HCT116 (cell line): ENCODE results near the gene LAMP5. TPM values are rescaled to one million over a fixed set of nuclear protein-coding genes. Genes with fewer than 3 reads are reported as not detected.

ENCODE experiments used
- ATAC-seq: fragments of 200-7000 bp; cut with Tn5 transposase; 2 replicates; pipeline ENCODE4 v1.9.1; 2020; ENCODE audit warnings: mild to moderate bottlenecking, moderate library complexity
- BruUV-seq: library from RNA; stranded (reverse); fragments of 400-500 nt; replicated peaks from 2 replicates; lab custom pipeline; 2021; lab: Mats Ljungman, UMichigan
- CTCF ChIA-PET: fragments of 300-600 bp; sonication (Branson Sonifier 250); formaldehyde crosslinking; loops from one replicate; lab custom pipeline; 2021; ENCODE audit warnings: antibody characterized with exemption; lab: Charles Lee
- POLR2A ChIA-PET: fragments of 300-600, 350-600 bp; sonication (Branson Sonifier 250); formaldehyde crosslinking; loops from one replicate; lab custom pipeline; 2021; ENCODE audit warnings: antibody characterized with exemption; lab: Charles Lee
- RAD21 ChIA-PET, 2 experiments: fragments of 300-600 bp; sonication (Branson Sonifier 250); formaldehyde crosslinking; loops; one replicate each; lab custom pipeline; 2023; ENCODE audit warnings: low total read pairs in 2 of 2; ENCODE audit not compliant: uncharacterized antibody in 2 of 2, unreplicated experiment in 2 of 2, low non-redundant PET in 1 of 2; lab: Charles Lee
- DNase-seq: peaks from one replicate; pipeline ENCODE4 v3.0.0-alpha.2; 2010; ENCODE audit warnings: low read depth, low spot score
- H2AFZ ChIP-seq: fragments of 200-600 bp; shearing (Covaris generic), sonication (generic); 2 replicates; pipeline ENCODE4 v1.6.1; 2017; ENCODE audit warnings: low read depth, mixed run types, mixed read lengths, antibody characterized with exemption, low read length; ENCODE audit not compliant: poor library complexity, severe bottlenecking
- H3K27ac ChIP-seq: 2 replicates; pipeline ENCODE4 v1.5.1; 2012; ENCODE audit warnings: low read depth, low read length
- H3K27me3 ChIP-seq: fragments of 200-600 bp; sonication (generic); 2 replicates; pipeline ENCODE4 v1.6.1; 2016; ENCODE audit warnings: mixed run types, low read length, mixed read lengths; ENCODE audit not compliant: insufficient read depth
- H3K36me3 ChIP-seq, 2 experiments: fragments of 200-500 bp in 1 of 2; fragments of 200-600 bp in 1 of 2; sonication (Bioruptor generic) in 1 of 2; sonication (generic) in 1 of 2; 2 replicates each; pipeline versions ENCODE4 v1.5.1 to v1.6.1; 2014 to 2016; ENCODE audit warnings: low read length in 2 of 2, inconsistent platforms in 1 of 2, mixed read lengths in 1 of 2, mixed run types in 1 of 2; ENCODE audit not compliant: insufficient read depth in 2 of 2, control insufficient read depth in 1 of 2
- H3K4me1 ChIP-seq, 2 experiments: fragments of 200-600 bp in 1 of 2; sonication (generic) in 1 of 2; 2 replicates each; pipeline versions ENCODE4 v1.5.1 to v1.6.1; 2012 to 2017; ENCODE audit warnings: low read length in 2 of 2, inconsistent platforms in 1 of 2, mild to moderate bottlenecking in 1 of 2, mixed read lengths in 1 of 2, mixed run types in 1 of 2, moderate library complexity in 1 of 2; ENCODE audit not compliant: insufficient read depth in 2 of 2, control insufficient read depth in 1 of 2
- H3K4me2 ChIP-seq: fragments of 200-600 bp; sonication (generic); 2 replicates; pipeline ENCODE4 v1.6.1; 2017; ENCODE audit warnings: mixed run types, low read length, mixed read lengths
- H3K4me3 ChIP-seq, 2 experiments: fragments of 200-600 bp in 1 of 2; sonication (generic) in 1 of 2; replicated peaks in 1 of 2; 2 replicates each; pipeline ENCODE4 v1.5.1; 2011 to 2016; ENCODE audit warnings: low read length in 2 of 2, control low read depth in 1 of 2, low read depth in 1 of 2, mild to moderate bottlenecking in 1 of 2, mixed read lengths in 1 of 2, mixed run types in 1 of 2
- H3K79me2 ChIP-seq: fragments of 200-600 bp; sonication (generic); 2 replicates; pipeline ENCODE4 v1.6.1; 2017; ENCODE audit warnings: mild to moderate bottlenecking, mixed run types, low read length, moderate library complexity, mixed read lengths; ENCODE audit not compliant: insufficient read depth
- H3K9ac ChIP-seq: fragments of 200-600 bp; sonication (generic); 2 replicates; pipeline ENCODE4 v1.6.1; 2016; ENCODE audit warnings: low read length, mixed read lengths
- H3K9me2 ChIP-seq: fragments of 200-600 bp; sonication (generic), shearing (Covaris generic); 2 replicates; pipeline ENCODE4 v1.6.1; 2017; ENCODE audit warnings: mixed run types, mild to moderate bottlenecking, moderate library complexity; ENCODE audit not compliant: insufficient read depth
- H3K9me3 ChIP-seq, 2 experiments: fragments of 200-500 bp in 1 of 2; fragments of 200-600 bp in 1 of 2; sonication (Bioruptor generic) in 1 of 2; sonication (generic) in 1 of 2; 2 replicates each; pipeline ENCODE4 v1.6.1; 2014 to 2017; ENCODE audit warnings: low read length in 2 of 2, mixed read lengths in 2 of 2, inconsistent platforms in 1 of 2, low read depth in 1 of 2, mild to moderate bottlenecking in 1 of 2, mixed run types in 1 of 2, moderate library complexity in 1 of 2; ENCODE audit not compliant: control insufficient read depth in 1 of 2, insufficient read depth in 1 of 2
- H4K20me1 ChIP-seq: fragments of 200-600 bp; sonication (generic), shearing (Covaris generic); 2 replicates; pipeline ENCODE4 v1.6.1; 2017; ENCODE audit warnings: mixed run types, mild to moderate bottlenecking, moderate library complexity; ENCODE audit not compliant: insufficient read depth
- ATF3 ChIP-seq: IDR thresholded peaks from 2 replicates; pipeline ENCODE4 v1.6.1; 2012
- CBX3 ChIP-seq: IDR thresholded peaks from 2 replicates; pipeline ENCODE4 v1.6.1; 2012; ENCODE audit warnings: low read depth
- CEBPB ChIP-seq: IDR thresholded peaks from 2 replicates; pipeline ENCODE4 v1.6.1; 2012; ENCODE audit warnings: low read depth
- EGR1 ChIP-seq: IDR thresholded peaks from 2 replicates; pipeline ENCODE4 v1.6.1; 2012; ENCODE audit warnings: low read depth
- ELF1 ChIP-seq: IDR thresholded peaks from 2 replicates; pipeline ENCODE4 v1.6.1; 2012; ENCODE audit warnings: low read depth, borderline replicate concordance
- EZH2 ChIP-seq: fragments of 200-600 bp; sonication (generic); IDR thresholded peaks from 2 replicates; pipeline ENCODE4 v1.6.1; 2017; ENCODE audit warnings: antibody characterized with exemption, mixed run types
- EZH2phosphoT487 ChIP-seq: fragments of 200-600 bp; IDR thresholded peaks from 2 replicates; pipeline ENCODE4 v1.6.1; 2018; ENCODE audit warnings: antibody characterized with exemption, borderline replicate concordance
- JUND ChIP-seq: IDR thresholded peaks from 2 replicates; pipeline ENCODE4 v1.6.1; 2012
- MAX ChIP-seq: IDR thresholded peaks from 2 replicates; pipeline ENCODE4 v1.6.1; 2012
- RAD21 ChIP-seq: IDR thresholded peaks from 2 replicates; pipeline ENCODE4 v1.6.1; 2012; ENCODE audit warnings: low read depth, mild to moderate bottlenecking
- SP1 ChIP-seq: IDR thresholded peaks from 2 replicates; pipeline ENCODE4 v1.6.1; 2012; ENCODE audit warnings: low read depth
- TCF7L2 ChIP-seq: IDR thresholded peaks from 2 replicates; pipeline ENCODE4 v1.7.0; 2011; ENCODE audit warnings: borderline replicate concordance, inconsistent platforms; ENCODE audit not compliant: insufficient read depth, insufficient read length; ENCODE audit errors: extremely low read depth
- YY1 ChIP-seq: IDR thresholded peaks from 2 replicates; pipeline ENCODE4 v1.6.1; 2011; ENCODE audit warnings: low read length, low read depth, moderate library complexity, mild to moderate bottlenecking; ENCODE audit not compliant: insufficient replicate concordance; ENCODE audit errors: extremely low read depth
- intact Hi-C: fragments of 100-400 bp; cut with micrococcal nuclease; formaldehyde crosslinking; loops from 2 replicates; pipeline ENCODE4 v1.10.0; 2022
- total RNA-seq: library from RNA; stranded (reverse); gene quantifications from one replicate; pipeline ENCODE4 v1.2.1, GENCODE V29; 2021; ENCODE audit not compliant: unreplicated experiment

Gene LAMP5
- total RNA-seq, 1 experiment from 2014 or later, result not detected

DNA sequence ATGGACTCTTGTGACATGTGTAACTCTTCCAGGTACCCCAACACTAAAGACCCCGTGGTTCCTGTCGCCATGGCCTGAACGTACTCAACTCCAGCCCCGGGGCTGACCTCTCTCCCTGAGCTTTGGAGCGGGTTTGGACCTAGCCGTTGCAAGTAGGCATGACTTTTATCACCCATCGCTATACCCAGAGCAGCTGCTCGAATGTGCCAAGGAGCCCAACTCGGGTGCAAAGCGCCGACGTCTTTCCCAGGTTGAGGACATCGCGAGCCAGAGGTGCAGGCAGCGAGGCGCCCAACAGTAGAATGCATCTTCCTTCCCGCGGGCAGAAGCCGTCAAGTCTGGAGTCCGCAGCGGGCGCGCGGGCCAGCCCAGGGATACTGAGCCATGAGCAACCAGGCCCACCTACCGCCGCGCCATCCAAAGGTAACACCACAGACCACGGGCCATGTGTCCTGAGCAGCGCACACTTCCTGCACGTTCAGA, 5.7 kb upstream of the LAMP5 start:
- H3K36me3 ChIP-seq, result no peaks in the 10 kb centered on the region
- no peak for ATAC-seq
- POLR2A ChIA-PET, result no interaction called here
- no peak overlapping the region for H3K27ac ChIP-seq
- no TSS peak for BruUV-seq
- no peaks in the 10 kb centered on the region for H3K9me2 ChIP-seq
- RAD21 ChIA-PET, result no interaction called here
- H4K20me1 ChIP-seq, result no peaks in the 10 kb centered on the region; the same call in 1 of the 2 replicates
- H2AFZ ChIP-seq, result no peak overlapping the region
- H3K79me2 ChIP-seq, result no peaks in the 10 kb centered on the region
- H3K4me3 ChIP-seq, result no peak overlapping the region
- H3K9ac ChIP-seq, result no peak overlapping the region
- CTCF ChIA-PET, result no interaction called here
- H3K4me2 ChIP-seq, result no peak overlapping the region
- H3K27me3 ChIP-seq, result peaks cover 16% of the 10 kb centered on the region; the same call in 1 of the 2 replicates
- TF ChIP-seq CBX3, result no peak
- TF ChIP-seq JUND, result no peak
- no peak for TF ChIP-seq RAD21
- no peak for TF ChIP-seq YY1
- no peak for TF ChIP-seq CEBPB
- no peak for TF ChIP-seq EGR1
- TF ChIP-seq EZH2phosphoT487, result no peak
- no peak for TF ChIP-seq ATF3
- no peak for TF ChIP-seq SP1
- no peak for TF ChIP-seq MAX
- TF ChIP-seq ELF1, result no peak
- TF ChIP-seq TCF7L2, result no peak
- TF ChIP-seq EZH2, result no peak
- intact Hi-C loops, result no loop called here
- H3K4me1 ChIP-seq, result no peaks in the 10 kb centered on the region
- no peak for DNase-seq
- no peaks in the 10 kb centered on the region for H3K9me3 ChIP-seq
